Mucosa of stomach (tissue), 1 donor: ENCODE results near the gene DISC1.

Experiments used
- H3K27me3 ChIP-seq: one replicate; pipeline ENCODE4 v1.7.0; 2013; ENCODE audit warnings: mild to moderate bottlenecking, low read length; ENCODE audit not compliant: control insufficient read depth, insufficient read depth
- H3K36me3 ChIP-seq: one replicate; pipeline ENCODE4 v1.7.0; 2013; ENCODE audit warnings: low read length; ENCODE audit not compliant: control insufficient read depth, insufficient read depth
- H3K4me1 ChIP-seq: one replicate; pipeline ENCODE4 v1.7.0; 2013; ENCODE audit warnings: mild to moderate bottlenecking, low read length; ENCODE audit not compliant: control insufficient read depth, insufficient read depth
- H3K4me3 ChIP-seq: one replicate; pipeline ENCODE4 v1.7.0; 2013; ENCODE audit warnings: low read length
- H3K9ac ChIP-seq: one replicate; pipeline ENCODE4 v1.7.0; 2013; ENCODE audit warnings: mild to moderate bottlenecking, low read length, moderate library complexity
- H3K9me3 ChIP-seq: one replicate; pipeline ENCODE4 v1.7.0; 2013; ENCODE audit warnings: mild to moderate bottlenecking, low read length, moderate library complexity; ENCODE audit not compliant: control insufficient read depth
- donor health status: Pancreatic carcinoma.

DISC1 gene

GRCh38 chr1:231682779-231683178 lies 56.2 kb downstream of the DISC1 start:
- Histone ChIP-seq H3K9me3 (no peaks in the 10 kb centered on the region), H3K36me3 (no peaks in the 10 kb centered on the region), H3K4me3 (no peak overlapping the region), H3K4me1 (no peaks in the 10 kb centered on the region), H3K27me3 (no peaks in the 10 kb centered on the region), H3K9ac (no peak overlapping the region)

GRCh38 chr1:231683439-231684165 lies 57.0 kb downstream of the DISC1 start:
- Histone ChIP-seq H3K4me3 (no peak overlapping the region), H3K4me1 (no peaks in the 10 kb centered on the region), H3K9ac (no peak overlapping the region), H3K36me3 (no peaks in the 10 kb centered on the region), H3K9me3 (no peaks in the 10 kb centered on the region), H3K27me3 (no peaks in the 10 kb centered on the region)

- Histone ChIP-seq H3K9me3 (no peaks in the 10 kb centered on the region), H3K9ac (no peak overlapping the region), H3K4me1 (no peaks in the 10 kb centered on the region), H3K36me3 (no peaks in the 10 kb centered on the region), H3K4me3 (no peak overlapping the region), H3K27me3 (no peaks in the 10 kb centered on the region)
Measured at GRCh38 chr1:231684356-231685244, 58.0 kb downstream of the DISC1 start.

GRCh38 chr1:231686384-231686783 lies 59.8 kb downstream of the DISC1 start:
- H3K4me3 ChIP-seq = no peak overlapping the region
- H3K9ac ChIP-seq = no peak overlapping the region
- H3K36me3 ChIP-seq = no peaks in the 10 kb centered on the region
- no peaks in the 10 kb centered on the region for H3K4me1 ChIP-seq
- no peaks in the 10 kb centered on the region for H3K9me3 ChIP-seq
- no peaks in the 10 kb centered on the region for H3K27me3 ChIP-seq

GRCh38 chr1:231688989-231689388 lies 62.4 kb downstream of the DISC1 start:
- no peaks in the 10 kb centered on the region for H3K9me3 ChIP-seq

GRCh38 chr1:231690059-231690458 lies 63.5 kb downstream of the DISC1 start:
- Histone ChIP-seq H3K36me3 (no peaks in the 10 kb centered on the region), H3K9ac (no peak overlapping the region), H3K4me3 (no peak overlapping the region), H3K4me1 (no peaks in the 10 kb centered on the region), H3K27me3 (no peaks in the 10 kb centered on the region), H3K9me3 (no peaks in the 10 kb centered on the region)

More at GRCh38 chr1:231688989-231689388, 62.4 kb downstream of the DISC1 start:
- Histone ChIP-seq H3K27me3 (no peaks in the 10 kb centered on the region), H3K36me3 (no peaks in the 10 kb centered on the region), H3K4me1 (no peaks in the 10 kb centered on the region), H3K4me3 (no peak overlapping the region), H3K9ac (no peak overlapping the region)

GRCh38 chr1:231691618-231692259 lies 65.1 kb downstream of the DISC1 start:
- no peaks in the 10 kb centered on the region for H3K27me3 ChIP-seq
- no peaks in the 10 kb centered on the region for H3K36me3 ChIP-seq
- no peaks in the 10 kb centered on the region for H3K9me3 ChIP-seq
- no peaks in the 10 kb centered on the region for H3K4me1 ChIP-seq
- no peak overlapping the region for H3K4me3 ChIP-seq
- H3K9ac ChIP-seq = no peak overlapping the region

- Histone ChIP-seq H3K9ac (no peak overlapping the region), H3K36me3 (no peaks in the 10 kb centered on the region), H3K4me3 (no peak overlapping the region), H3K27me3 (no peaks in the 10 kb centered on the region), H3K9me3 (no peaks in the 10 kb centered on the region), H3K4me1 (no peaks in the 10 kb centered on the region)
Measured at GRCh38 chr1:231693361-231694074, 66.9 kb downstream of the DISC1 start.

- Histone ChIP-seq H3K4me3 (no peak overlapping the region), H3K9ac (no peak overlapping the region), H3K36me3 (no peaks in the 10 kb centered on the region)
Measured at GRCh38 chr1:231694075-231694431, 67.5 kb downstream of the DISC1 start.

GRCh38 chr1:231694465-231695077 lies 68.0 kb downstream of the DISC1 start:
- Histone ChIP-seq H3K4me3 (no peak overlapping the region), H3K36me3 (no peaks in the 10 kb centered on the region), H3K9ac (no peak overlapping the region), H3K27me3 (no peaks in the 10 kb centered on the region), H3K9me3 (no peaks in the 10 kb centered on the region), H3K4me1 (no peaks in the 10 kb centered on the region)

More at GRCh38 chr1:231694075-231694431, 67.5 kb downstream of the DISC1 start:
- no peaks in the 10 kb centered on the region for H3K9me3 ChIP-seq
- no peaks in the 10 kb centered on the region for H3K27me3 ChIP-seq
- H3K4me1 ChIP-seq = no peaks in the 10 kb centered on the region

GRCh38 chr1:231695439-231696255 lies 69.1 kb downstream of the DISC1 start:
- Histone ChIP-seq H3K4me3 (no peak overlapping the region), H3K36me3 (no peaks in the 10 kb centered on the region), H3K4me1 (no peaks in the 10 kb centered on the region), H3K9me3 (no peaks in the 10 kb centered on the region), H3K27me3 (no peaks in the 10 kb centered on the region), H3K9ac (no peak overlapping the region)
